T-helper 2 cell treated with Interferon-gamma antibody and Interleukin-4, amounts not matched to agents 5 μg/mL and 100 μg/mL, for 36 hours (primary cell): ENCODE measurements around the gene BICDL2.

Experiments used
- DNase-seq: peaks from one replicate; pipeline ENCODE4 v3.0.0; 2021; ENCODE audit warnings: low spot score
- H3K27ac Mint-ChIP-seq: one replicate; pipeline ENCODE4 v1.8.0; 2021; ENCODE audit warnings: mild to moderate bottlenecking, mixed read lengths
- H3K27me3 Mint-ChIP-seq: one replicate; pipeline ENCODE4 v1.8.0; 2021; ENCODE audit warnings: low read depth, mixed read lengths
- H3K36me3 Mint-ChIP-seq: one replicate; pipeline ENCODE4 v1.8.0; 2021; ENCODE audit warnings: low read depth, mixed read lengths
- H3K4me1 Mint-ChIP-seq: one replicate; pipeline ENCODE4 v1.8.0; 2021; ENCODE audit warnings: low read depth, mixed read lengths
- H3K4me3 Mint-ChIP-seq: one replicate; pipeline ENCODE4 v1.8.0; 2022; ENCODE audit warnings: mild to moderate bottlenecking, moderate library complexity, mixed read lengths
- H3K9me3 Mint-ChIP-seq: one replicate; pipeline ENCODE4 v1.8.0; 2021; ENCODE audit warnings: mixed read lengths

The BICDL2 gene

DNA sequence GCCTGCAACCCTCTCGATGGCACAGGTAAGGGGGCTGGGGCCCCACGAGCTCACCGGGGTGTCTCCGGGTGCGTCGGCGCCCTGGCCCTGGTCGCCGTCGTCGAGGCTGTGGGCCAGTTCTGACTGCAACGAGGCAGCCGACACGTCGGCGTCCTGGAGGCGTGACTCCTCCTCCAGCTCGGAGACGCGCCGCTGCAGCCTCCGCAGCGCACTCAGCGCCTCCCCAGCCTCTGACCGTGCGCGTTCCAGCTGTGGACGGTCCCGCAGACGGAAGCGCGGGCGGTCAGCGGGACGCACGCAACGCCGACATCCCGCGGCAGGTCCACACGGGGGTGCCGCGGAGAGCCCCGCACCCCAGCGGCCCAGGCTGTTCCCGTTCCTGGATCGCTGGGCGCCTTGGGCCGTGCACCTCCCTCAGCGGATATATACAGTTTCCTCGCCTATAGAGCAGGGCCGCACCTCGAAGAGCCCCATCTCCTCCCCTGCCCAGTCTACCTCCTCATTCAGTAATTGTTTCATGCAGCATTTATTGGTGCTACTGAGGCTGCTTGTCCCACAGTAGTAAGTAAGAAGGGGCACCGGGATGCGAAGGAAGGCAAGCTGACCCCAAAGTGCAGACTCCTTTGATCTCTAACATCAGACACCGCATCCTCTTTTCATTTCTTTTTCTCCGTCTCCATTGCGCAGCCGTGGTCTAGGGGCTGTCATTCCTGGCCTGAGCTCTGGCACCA, 7.1 kb downstream of the BICDL2 start:
- Mint-ChIP-seq H3K4me3 (peak overlapping the region; percentile 72), H3K27ac (peak overlapping the region; percentile 71)
- DNase-seq = peak; percentile 71

DNA sequence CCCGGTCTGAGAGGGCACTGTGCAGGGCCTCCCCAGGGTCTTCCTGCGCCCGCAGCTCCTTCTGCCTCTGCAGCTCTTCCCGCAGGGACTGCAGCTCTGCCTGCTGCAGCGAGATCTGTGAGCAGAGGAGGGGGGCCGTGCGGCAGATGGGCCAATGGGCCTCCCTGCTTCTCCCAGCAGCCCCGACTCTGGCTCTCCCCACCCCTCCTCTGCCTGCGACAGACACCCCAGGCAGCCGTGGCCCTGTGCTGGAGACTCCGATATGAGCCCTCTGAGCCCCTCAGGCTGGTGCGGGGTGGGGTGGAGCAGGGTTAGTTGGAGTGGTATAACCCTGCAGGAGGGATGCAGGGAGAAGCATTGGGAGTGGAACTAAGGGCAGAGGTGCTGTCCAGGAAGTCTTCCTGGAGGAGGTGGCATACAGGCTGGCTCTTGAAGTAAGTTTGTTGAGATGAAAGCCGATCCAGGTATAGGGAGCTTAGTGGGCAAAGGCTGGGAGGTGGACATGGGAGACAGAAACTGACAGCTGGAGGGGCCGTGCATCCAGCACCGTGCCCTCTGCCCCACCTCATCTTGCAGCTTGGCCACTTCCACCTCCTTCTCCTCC, 7.9 kb downstream of the BICDL2 start:
- Mint-ChIP-seq H3K4me3 (peak overlapping the region; percentile 66), H3K4me1 (peaks cover 24% of the 10 kb centered on the region), H3K27me3 (peaks cover 31% of the 10 kb centered on the region), H3K27ac (peak overlapping the region; percentile 26), H3K9me3 (no peaks in the 10 kb centered on the region), H3K36me3 (peaks cover 23% of the 10 kb centered on the region)
- DNase-seq = no peak

More for the DNA sequence above, 7.1 kb downstream of the BICDL2 start:
- H3K36me3 Mint-ChIP-seq = peaks cover 21% of the 10 kb centered on the region
- H3K9me3 Mint-ChIP-seq = no peaks in the 10 kb centered on the region
- peaks cover 21% of the 10 kb centered on the region for H3K4me1 Mint-ChIP-seq
- H3K27me3 Mint-ChIP-seq = peaks cover 40% of the 10 kb centered on the region

DNA sequence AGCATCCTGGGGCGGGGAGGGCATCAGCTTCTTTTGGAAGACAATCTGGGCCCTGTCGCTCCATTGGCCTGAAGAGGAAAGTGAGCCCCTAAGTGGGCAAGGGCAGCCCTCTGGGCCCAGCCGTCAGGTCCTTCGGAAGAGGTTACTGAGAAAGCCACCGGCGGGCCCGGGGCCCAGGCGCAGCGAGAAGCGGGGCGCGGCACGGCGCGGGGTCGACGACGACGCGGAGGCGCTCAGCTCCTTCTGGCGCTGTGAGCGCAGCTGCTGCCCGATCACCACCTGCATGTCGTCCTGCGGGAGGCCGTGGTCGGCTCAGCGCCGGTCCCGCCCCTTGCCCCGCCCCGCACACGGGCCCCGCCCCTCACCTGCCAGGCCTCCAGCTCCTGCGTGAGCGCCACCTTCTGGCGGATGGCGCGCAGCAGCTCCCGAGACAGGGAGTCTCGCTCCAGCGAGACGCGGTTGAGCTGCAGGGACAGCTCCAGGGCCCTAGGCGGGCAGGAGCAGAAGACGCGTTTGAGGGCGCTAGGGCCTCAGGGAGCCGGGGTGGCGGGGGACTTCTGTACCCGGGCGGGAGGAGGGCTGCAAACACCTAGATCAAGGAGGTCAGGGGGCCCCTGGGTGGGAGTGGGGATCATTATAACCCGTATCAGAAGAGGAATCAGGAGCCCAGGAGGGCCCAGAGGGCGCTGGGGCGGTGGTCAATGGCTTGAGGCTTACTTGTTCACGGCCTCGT, 8.6 kb downstream of the BICDL2 start:
- no peak overlapping the region for H3K27ac Mint-ChIP-seq
- peaks cover 25% of the 10 kb centered on the region for H3K27me3 Mint-ChIP-seq
- no peaks in the 10 kb centered on the region for H3K9me3 Mint-ChIP-seq
- peaks cover 28% of the 10 kb centered on the region for H3K4me1 Mint-ChIP-seq
- H3K36me3 Mint-ChIP-seq = peaks cover 23% of the 10 kb centered on the region
- peak overlapping the region; percentile 66 for H3K4me3 Mint-ChIP-seq
- DNase-seq = peak; percentile 81

DNA sequence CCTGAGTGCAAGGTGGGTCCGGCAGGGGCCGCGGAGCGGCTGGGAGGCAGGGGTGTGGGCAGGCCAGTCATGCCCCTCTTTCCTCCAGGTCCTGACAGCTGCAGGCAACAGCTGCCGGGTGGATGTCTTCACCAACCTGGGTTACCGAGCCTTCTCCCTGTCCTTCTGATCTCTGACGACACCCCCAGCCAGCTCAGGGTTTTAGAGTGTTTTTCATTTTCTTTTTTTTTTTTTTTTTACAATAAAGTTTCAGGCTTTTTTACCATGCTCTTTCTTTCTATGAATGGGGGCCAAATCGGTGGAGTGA, 9.3 kb downstream of the BICDL2 start:
- Mint-ChIP-seq H3K4me3 (no peak overlapping the region), H3K27me3 (peaks cover 18% of the 10 kb centered on the region), H3K9me3 (no peaks in the 10 kb centered on the region), H3K4me1 (peaks cover 31% of the 10 kb centered on the region), H3K27ac (no peak overlapping the region), H3K36me3 (peaks cover 23% of the 10 kb centered on the region)
- no peak for DNase-seq

DNA sequence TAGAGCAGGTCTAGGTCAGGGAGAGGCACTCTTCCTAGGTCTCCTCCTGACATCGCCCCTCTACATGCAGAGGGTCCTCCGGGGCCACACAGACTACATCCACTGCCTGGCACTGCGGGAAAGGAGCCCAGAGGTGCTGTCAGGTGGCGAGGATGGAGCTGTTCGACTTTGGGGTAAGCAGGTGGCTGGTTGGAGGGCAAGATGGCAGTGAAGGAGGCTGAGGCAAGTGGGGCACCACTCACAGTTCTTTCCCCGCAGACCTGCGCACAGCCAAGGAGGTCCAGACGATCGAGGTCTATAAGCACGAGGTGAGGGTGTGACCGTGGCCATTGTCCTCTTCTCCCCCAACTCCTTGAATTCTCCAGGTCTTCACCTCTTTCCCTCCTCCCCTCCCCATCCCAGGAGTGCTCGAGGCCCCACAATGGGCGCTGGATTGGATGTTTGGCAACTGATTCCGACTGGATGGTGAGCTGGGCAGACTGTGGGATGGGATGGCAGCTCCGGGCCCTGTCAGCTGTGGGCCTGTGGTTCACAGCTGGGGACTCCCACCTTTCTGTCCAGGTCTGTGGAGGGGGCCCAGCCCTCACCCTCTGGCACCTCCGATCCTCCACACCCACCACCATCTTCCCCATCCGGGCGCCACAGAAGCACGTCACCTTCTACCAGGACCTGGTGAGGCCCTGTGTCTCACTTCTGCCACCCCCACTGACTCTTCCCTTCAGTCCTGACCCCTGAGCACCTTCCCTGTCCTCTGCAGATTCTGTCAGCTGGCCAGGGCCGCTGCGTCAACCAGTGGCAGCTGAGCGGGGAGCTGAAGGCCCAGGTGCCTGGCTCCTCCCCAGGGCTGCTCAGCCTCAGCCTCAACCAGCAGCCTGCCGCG, 9.9 kb downstream of the BICDL2 start:
- Mint-ChIP-seq H3K4me3 (no peak overlapping the region), H3K27me3 (peaks cover 13% of the 10 kb centered on the region), H3K9me3 (no peaks in the 10 kb centered on the region), H3K4me1 (peaks cover 37% of the 10 kb centered on the region), H3K36me3 (peaks cover 23% of the 10 kb centered on the region), H3K27ac (no peak overlapping the region)
- DNase-seq = no peak

DNA sequence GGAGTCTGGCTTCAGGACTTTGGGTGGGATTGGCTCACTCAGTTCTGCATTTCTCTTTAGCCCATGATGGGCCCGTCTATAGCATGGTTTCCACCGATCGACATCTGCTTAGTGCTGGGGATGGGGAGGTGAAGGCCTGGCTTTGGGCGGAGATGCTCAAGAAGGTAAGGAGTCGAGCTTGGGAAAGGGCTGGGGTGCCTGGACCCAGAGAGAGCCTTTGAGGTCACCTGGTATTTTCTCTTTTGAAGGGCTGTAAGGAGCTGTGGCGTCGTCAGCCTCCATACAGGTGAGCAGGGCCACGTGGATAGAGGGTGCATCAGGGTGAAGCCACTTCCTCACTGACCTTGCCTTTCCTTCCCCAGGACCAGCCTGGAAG, 10.8 kb downstream of the BICDL2 start:
- peaks cover 41% of the 10 kb centered on the region for H3K4me1 Mint-ChIP-seq
- H3K4me3 Mint-ChIP-seq = no peak overlapping the region
- H3K27ac Mint-ChIP-seq = no peak overlapping the region
- no peaks in the 10 kb centered on the region for H3K9me3 Mint-ChIP-seq
- DNase-seq = no peak
- peaks cover 11% of the 10 kb centered on the region for H3K27me3 Mint-ChIP-seq
- H3K36me3 Mint-ChIP-seq = peaks cover 26% of the 10 kb centered on the region

DNA sequence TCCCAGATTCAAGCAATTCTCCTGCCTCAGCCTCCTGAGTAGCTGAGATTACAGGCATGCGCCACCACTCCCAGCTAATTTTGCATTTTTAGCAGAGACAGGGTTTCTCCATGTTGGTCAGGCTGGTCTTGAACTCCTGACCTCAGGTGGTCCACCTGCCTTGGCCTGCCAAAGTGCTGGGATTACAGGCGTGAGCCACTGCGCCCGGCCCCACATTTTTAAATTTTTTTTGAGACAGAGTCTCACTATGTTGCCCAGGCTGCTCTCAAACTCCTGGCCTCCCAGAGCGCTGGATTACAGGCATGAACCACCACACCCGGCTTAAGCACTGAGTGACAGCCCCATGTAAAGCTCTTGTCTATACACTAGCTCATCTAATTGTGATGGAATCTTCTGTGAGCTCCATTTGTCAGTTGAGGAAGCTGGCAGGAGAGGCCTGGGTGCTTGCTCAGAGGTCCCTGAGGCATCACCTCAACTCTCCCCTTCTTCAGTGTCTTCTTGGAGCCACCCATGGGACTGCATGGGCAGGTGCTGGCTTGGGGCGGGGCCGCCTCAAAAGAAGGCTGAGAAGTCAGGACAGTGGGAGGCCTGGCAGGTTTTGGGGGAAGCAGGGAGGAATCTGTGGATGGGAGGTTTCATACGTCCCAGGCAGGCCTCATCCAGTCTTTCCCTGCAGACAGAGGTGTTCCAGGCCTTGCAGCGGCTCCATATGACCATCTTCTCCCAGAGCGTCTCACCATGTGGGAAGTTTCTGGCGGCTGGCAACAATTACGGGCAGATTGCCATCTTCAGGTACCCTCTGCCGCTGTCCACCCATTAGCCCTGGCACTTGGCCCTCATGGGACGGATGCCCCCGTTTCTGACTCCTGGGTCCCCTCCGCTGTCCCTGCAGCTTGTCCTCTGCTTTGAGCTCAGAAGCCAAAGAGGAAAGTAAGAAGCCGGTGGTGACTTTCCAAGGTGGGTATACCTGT, 11.4 kb downstream of the BICDL2 start:
- Mint-ChIP-seq H3K36me3 (peaks cover 26% of the 10 kb centered on the region), H3K27ac (no peak overlapping the region), H3K4me1 (peaks cover 44% of the 10 kb centered on the region), H3K4me3 (peak overlapping the region; percentile 90), H3K27me3 (peaks cover 11% of the 10 kb centered on the region), H3K9me3 (no peaks in the 10 kb centered on the region)
- no peak for DNase-seq

DNA sequence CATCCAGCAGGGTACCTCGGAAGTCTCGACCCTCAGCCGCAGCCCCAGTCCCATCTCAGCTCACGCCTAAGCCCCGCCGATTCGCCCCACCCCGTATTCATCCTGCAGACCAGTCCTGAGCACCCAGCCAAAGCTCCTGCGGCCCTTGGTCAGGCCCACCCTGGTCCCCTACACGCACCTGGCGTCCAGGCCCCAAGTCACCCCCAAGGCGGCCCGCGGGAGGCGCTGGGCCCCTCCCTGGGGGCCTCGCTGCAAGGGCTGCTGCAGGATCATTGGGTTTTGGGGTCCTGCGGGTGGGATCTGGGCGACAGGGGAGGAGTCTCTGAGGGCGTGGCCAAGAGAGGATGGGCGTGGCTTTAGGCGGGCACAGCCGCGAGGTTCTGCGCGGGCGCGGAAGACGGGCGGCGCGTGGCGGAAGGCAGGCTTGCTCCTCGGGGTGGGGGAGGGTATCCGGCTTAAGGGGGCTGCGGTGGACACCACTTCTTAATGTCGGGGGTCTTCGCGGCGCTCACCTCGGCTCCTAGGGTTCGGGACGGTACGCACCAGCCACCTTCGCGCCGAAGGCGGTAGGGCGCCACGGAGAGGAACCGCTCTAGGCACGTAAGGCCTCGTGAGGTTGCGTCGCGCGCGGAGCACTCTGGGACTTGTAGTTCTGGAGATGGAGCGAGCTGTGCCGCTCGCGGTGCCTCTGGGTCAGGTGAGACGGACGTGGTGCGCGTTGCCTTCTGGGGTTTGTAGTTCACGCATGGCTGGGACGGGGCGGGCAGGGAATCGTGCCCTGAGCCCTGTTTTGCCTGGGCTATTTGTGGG, 12.9 kb downstream of the BICDL2 start, which contains the start of the genes HCFC1R1 and THOC6:
TSS of gene HCFC1R1 (minus strand) at position 274 of the 810 bp plus-strand sequence. CDS start at position 273, 1 bp downstream.
TSS of gene THOC6 (plus strand) at position 367 of the 810 bp plus-strand sequence. CDS start at position 659, 292 bp downstream.
- DNase-seq = peak; percentile 96
- H3K4me3 Mint-ChIP-seq = peak within 1 kb of the TSS; percentile 90
- H3K36me3 Mint-ChIP-seq = peaks cover 24% of the 10 kb centered on the region
- peaks cover 38% of the 10 kb centered on the region for H3K4me1 Mint-ChIP-seq
- H3K27ac Mint-ChIP-seq = peak within 1 kb of the TSS; percentile 90
- peaks cover 4% of the 10 kb centered on the region for H3K27me3 Mint-ChIP-seq
- no peaks in the 10 kb centered on the region for H3K9me3 Mint-ChIP-seq

DNA sequence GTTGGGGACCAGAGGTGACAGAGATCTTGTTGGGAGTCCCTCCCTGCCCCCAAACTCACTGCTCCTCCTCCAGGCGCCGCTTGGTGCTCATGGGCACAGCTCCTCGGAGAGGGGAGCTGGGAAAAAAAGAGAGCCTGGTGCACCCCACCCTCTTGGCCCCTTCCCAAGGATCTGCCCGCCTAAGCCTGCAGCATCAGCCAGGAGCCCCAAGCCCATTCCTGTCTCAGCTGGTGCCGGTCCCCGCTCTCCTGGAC, 13.4 kb downstream of the BICDL2 start:
- no peak for DNase-seq
- Mint-ChIP-seq H3K36me3 (peaks cover 23% of the 10 kb centered on the region), H3K9me3 (no peaks in the 10 kb centered on the region), H3K27me3 (peaks cover 3% of the 10 kb centered on the region), H3K4me1 (peaks cover 39% of the 10 kb centered on the region), H3K4me3 (peak overlapping the region; percentile 90), H3K27ac (peak overlapping the region; percentile 90)

DNA sequence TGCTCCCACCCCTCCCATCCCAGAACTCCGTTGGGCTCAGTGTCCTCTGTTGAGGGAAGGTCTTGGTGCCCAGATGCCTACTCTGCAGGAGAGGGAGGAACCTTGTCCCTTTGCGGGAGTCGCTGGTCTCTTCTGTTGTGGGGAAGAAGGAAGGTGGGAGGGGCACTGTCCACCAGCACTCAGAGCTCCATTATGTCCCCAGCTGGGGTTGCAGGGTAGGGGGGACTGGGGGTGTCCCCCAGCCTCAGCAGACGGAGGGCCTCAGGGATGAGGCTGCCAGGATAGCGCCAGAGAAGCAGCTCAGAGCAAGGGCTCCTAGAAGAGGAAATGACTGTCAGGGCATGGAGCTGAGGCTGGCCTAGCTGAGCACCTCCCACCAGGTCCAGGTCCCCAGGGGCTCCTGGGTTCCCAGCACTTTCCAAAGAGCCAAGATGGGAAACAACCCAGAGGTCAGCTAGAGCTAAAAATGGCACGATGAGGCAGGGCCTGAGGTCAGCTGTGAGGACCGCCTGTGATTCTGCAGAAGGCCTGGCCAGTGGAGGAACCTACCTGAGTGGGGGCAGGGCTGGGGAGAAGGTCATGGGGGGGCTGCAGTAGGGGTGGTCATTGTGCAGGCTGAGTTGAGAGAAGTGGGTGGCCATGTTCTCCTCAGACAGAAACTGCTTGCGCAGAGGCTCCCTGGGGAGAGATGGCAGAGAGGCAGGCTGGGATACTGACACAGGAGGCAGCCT, 13.9 kb downstream of the BICDL2 start:
- Mint-ChIP-seq H3K4me3 (peak overlapping the region; percentile 90), H3K4me1 (peaks cover 40% of the 10 kb centered on the region), H3K36me3 (peaks cover 23% of the 10 kb centered on the region), H3K9me3 (no peaks in the 10 kb centered on the region), H3K27me3 (peaks cover 3% of the 10 kb centered on the region), H3K27ac (peak overlapping the region; percentile 90)
- no peak for DNase-seq

DNA sequence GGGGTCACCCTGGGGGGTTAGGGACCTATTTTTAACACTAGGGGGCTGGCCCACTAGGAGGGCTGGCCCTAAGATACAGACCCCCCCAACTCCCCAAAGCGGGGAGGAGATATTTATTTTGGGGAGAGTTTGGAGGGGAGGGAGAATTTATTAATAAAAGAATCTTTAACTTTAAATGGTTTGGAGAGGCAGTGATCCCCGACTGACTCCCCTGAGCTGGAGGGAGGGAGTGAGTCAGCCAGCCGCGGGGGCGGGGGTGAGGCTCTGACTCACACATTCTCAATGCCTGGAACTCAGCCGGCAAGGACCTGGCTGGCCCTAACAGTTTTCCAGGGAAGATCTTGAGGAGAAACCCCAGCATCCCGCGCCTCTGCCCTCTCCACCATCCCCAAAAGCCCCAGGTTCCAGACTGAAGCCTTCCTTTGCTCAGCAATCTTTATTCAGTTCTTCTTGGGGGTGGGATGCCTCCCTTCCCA, 14.5 kb downstream of the BICDL2 start:
- Mint-ChIP-seq H3K36me3 (peaks cover 23% of the 10 kb centered on the region), H3K9me3 (no peaks in the 10 kb centered on the region), H3K4me3 (peak overlapping the region; percentile 90), H3K4me1 (peaks cover 40% of the 10 kb centered on the region), H3K27me3 (peaks cover 3% of the 10 kb centered on the region), H3K27ac (peak overlapping the region; percentile 90)
- DNase-seq = peak; percentile 88
